Spleen (tissue), 11 donors: Measurements from ENCODE around the gene FSTL4. TPM values are rescaled to one million over a fixed set of nuclear protein-coding genes. Genes with fewer than 3 reads are reported as not detected.

Experiments used
- DNase-seq: peaks from one replicate; pipeline ENCODE4 v3.0.0-alpha.2; 2020
- H3K27ac ChIP-seq, 8 donors: fragments of 200-600 bp; sonication (generic) in 7 of 8; 1 replicate in 4 of 8; 2 replicates in 4 of 8; pipeline versions ENCODE4 v1.5.0 to v1.8.0; 2016 to 2021; ENCODE audit warnings: inconsistent platforms in 4 of 8, mild to moderate bottlenecking in 4 of 8, moderate library complexity in 1 of 8
- H3K27me3 ChIP-seq, 7 donors: fragments of 200-600 bp; sonication (generic) in 6 of 7; replicated peaks in 1 of 7; 1 replicate in 4 of 7; 2 replicates in 3 of 7; pipeline versions ENCODE4 v1.5.0 to v1.8.0; 2016 to 2021; ENCODE audit warnings: inconsistent platforms in 3 of 7, mild to moderate bottlenecking in 1 of 7
- H3K36me3 ChIP-seq, 6 donors: fragments of 200-600 bp; sonication (generic) in 5 of 6; 1 replicate in 4 of 6; 2 replicates in 2 of 6; pipeline versions ENCODE4 v1.5.0 to v1.8.0; 2016 to 2021; ENCODE audit warnings: inconsistent platforms in 2 of 6
- H3K4me1 ChIP-seq, 6 donors: fragments of 200-600 bp; sonication (generic) in 5 of 6; 1 replicate in 3 of 6; 2 replicates in 3 of 6; pipeline versions ENCODE4 v1.5.0 to v1.8.0; 2016 to 2021; ENCODE audit warnings: inconsistent platforms in 3 of 6
- H3K4me3 ChIP-seq, 8 donors: fragments of 200-600 bp; sonication (generic) in 7 of 8; 1 replicate in 4 of 8; 2 replicates in 4 of 8; pipeline versions ENCODE4 v1.5.0 to v1.8.0; 2016 to 2021; ENCODE audit warnings: inconsistent platforms in 4 of 8, mild to moderate bottlenecking in 4 of 8, moderate library complexity in 2 of 8
- H3K9me3 ChIP-seq, 8 donors: fragments of 200-600 bp; sonication (generic) in 7 of 8; 1 replicate in 4 of 8; 2 replicates in 4 of 8; pipeline versions ENCODE4 v1.5.0 to v1.8.0; 2016 to 2021; ENCODE audit warnings: inconsistent platforms in 4 of 8
- CTCF ChIP-seq, 11 experiments: fragments of 200-600 bp in 7 of 11; fragments of 450-650 bp in 4 of 11; sonication (generic) in 4 of 11; IDR thresholded peaks in 8 of 11; conservative IDR thresholded peaks in 3 of 11; 1 replicate in 7 of 11; 2 replicates in 4 of 11; pipeline versions ENCODE4 v1.4.0 to v1.8.0; 2016 to 2021; ENCODE audit warnings: antibody characterized with exemption in 11 of 11, inconsistent platforms in 4 of 11, mild to moderate bottlenecking in 1 of 11
- POLR2A ChIP-seq, 3 donors: fragments of 450-650 bp; IDR thresholded peaks; one replicate each; pipeline ENCODE4 v1.5.1; 2017; ENCODE audit warnings: antibody characterized with exemption in 3 of 3, mild to moderate bottlenecking in 1 of 3
- POLR2AphosphoS5 ChIP-seq, 3 donors: sonication (generic); formaldehyde crosslinking; IDR thresholded peaks; one replicate each; pipeline ENCODE4 v1.5.1; 2017; ENCODE audit warnings: antibody characterized with exemption in 3 of 3
- WGBS, 5 donors: extraction: QIAGEN DNeasy Blood & Tissue Kit in 3 of 5; methylation state at CpG; one replicate each; pipeline versions ENCODE4 v1.1.5 to v1.1.7; 2013 to 2018; 5-methylcytosine and 5-hydroxymethylcytosine counted together
- intact Hi-C: fragments of 100-400 bp; cut with DNase I; formaldehyde crosslinking; loops from one replicate; pipeline ENCODE4 v1.15.0; 2023; ENCODE audit warnings: low total_unique reads
- polyA plus RNA-seq, 3 donors: library from polyadenylated mRNA; stranded (reverse); fragments of 200-250 nt; gene quantifications; one replicate each; pipeline ENCODE4 v1.2.1, GENCODE V29; 2013
- total RNA-seq, 7 donors: library from RNA; depleted of rRNA in 3 of 7; stranded (reverse); fragments of >200 nt in 3 of 7; fragmentation: NEBNext Ultra II Directional in 4 of 7; extraction: Animal tissue kit (Norgen Biotek cat#: 25700) in 4 of 7; gene quantifications; one replicate each; pipeline versions ENCODE4 v1.1.0 to v1.2.1, GENCODE V29; 2016 to 2021
- donor health status: healthy with polysubstance abuse.
- donor health status: DM: no; HTN: no; CAD: no; lungs with moderate emphysema.
- donor health status: DM: no; HTN: no; CAD: no.
- donor health status: Bipolar disorder and iron deficiency.
- donor health status: healthy.
- donor health status: DM: no; HTN: no; CAD: no.
- donor health status: DM: yes; HTN: yes; CAD: no.

FSTL4 gene
- total and polyA plus RNA-seq, 10 donors, result under 0.01 to 1.0 (median 0.37) TPM; not detected in 4

GRCh38 chr5:133307275-133307674 lies 305.1 kb downstream of the FSTL4 start:
- H3K9me3 ChIP-seq, result no peaks in the 10 kb centered on the region
- no peak for TF ChIP-seq POLR2AphosphoS5 (IDR thresholded peaks at IDR 0.05)
- TF ChIP-seq POLR2A (IDR thresholded peaks at IDR 0.05), result no peak
- no peak for TF ChIP-seq CTCF (IDR thresholded peaks at IDR 0.05 in 8 of 11, conservative IDR thresholded peaks at IDR 0.05 in 3 of 11)
- H3K27ac ChIP-seq, result no peak overlapping the region
- no peaks in the 10 kb centered on the region for H3K36me3 ChIP-seq
- no peaks in the 10 kb centered on the region for H3K4me1 ChIP-seq
- H3K4me3 ChIP-seq, result no peak overlapping the region
- intact Hi-C loops, result no loop called here
- H3K27me3 ChIP-seq, result no peaks in the 10 kb centered on the region
- no peak for DNase-seq
- 72 to 88% (median 83%) methylated on average over 6 of the region's 6 CpGs for WGBS, 5 donors

- Histone ChIP-seq H3K4me3 (no peak overlapping the region), H3K27ac (no peak overlapping the region), H3K36me3 (no peaks in the 10 kb centered on the region), H3K9me3 (no peaks in the 10 kb centered on the region), H3K27me3 (no peaks in the 10 kb centered on the region), H3K4me1 (no peaks in the 10 kb centered on the region)
- 79 to 100% (median 93%) methylated on average over 1 to 2 of the region's 2 CpGs for WGBS, 5 donors
- TF ChIP-seq POLR2AphosphoS5 (IDR thresholded peaks at IDR 0.05) (no peak), CTCF (IDR thresholded peaks at IDR 0.05 in 8 of 11, conservative IDR thresholded peaks at IDR 0.05 in 3 of 11) (no peak), POLR2A (IDR thresholded peaks at IDR 0.05) (no peak)
- no peak for DNase-seq
- intact Hi-C loops, result no loop called here
Measured at GRCh38 chr5:133304707-133305216, 307.6 kb downstream of the FSTL4 start.

- H3K36me3 ChIP-seq, result no peaks in the 10 kb centered on the region
- no peak overlapping the region for H3K27ac ChIP-seq
- DNase-seq, result no peak
- H3K9me3 ChIP-seq, result no peaks in the 10 kb centered on the region
- no peak overlapping the region for H3K4me3 ChIP-seq
- WGBS, 5 donors, result 57 to 77% (median 64%) methylated on average over 2 of the region's 2 CpGs
- TF ChIP-seq POLR2AphosphoS5 (IDR thresholded peaks at IDR 0.05) (no peak), CTCF (IDR thresholded peaks at IDR 0.05 in 8 of 11, conservative IDR thresholded peaks at IDR 0.05 in 3 of 11) (no peak), POLR2A (IDR thresholded peaks at IDR 0.05) (no peak)
- intact Hi-C loops, result no loop called here
- H3K27me3 ChIP-seq, result no peaks in the 10 kb centered on the region
- H3K4me1 ChIP-seq, result no peaks in the 10 kb centered on the region
Measured at GRCh38 chr5:133304178-133304577, 308.2 kb downstream of the FSTL4 start.

GRCh38 chr5:133303298-133303697 lies 309.0 kb downstream of the FSTL4 start:
- 27 to 69% (median 55%) methylated on average over 2 of the region's 2 CpGs for WGBS, 5 donors
- H3K9me3 ChIP-seq, result no peaks in the 10 kb centered on the region
- no peak overlapping the region for H3K27ac ChIP-seq
- TF ChIP-seq CTCF (IDR thresholded peaks at IDR 0.05 in 8 of 11, conservative IDR thresholded peaks at IDR 0.05 in 3 of 11) (no peak), POLR2A (IDR thresholded peaks at IDR 0.05) (no peak)
- intact Hi-C loops, result no loop called here
- no peak for DNase-seq
- no peaks in the 10 kb centered on the region for H3K4me1 ChIP-seq
- H3K27me3 ChIP-seq, result no peaks in the 10 kb centered on the region
- H3K4me3 ChIP-seq, result no peak overlapping the region
- H3K36me3 ChIP-seq, result no peaks in the 10 kb centered on the region
